ENCODE measurements around the gene CEP44. TPM values are rescaled to one million over a fixed set of nuclear protein-coding genes. Genes with fewer than 3 reads are reported as not detected.

CEP44 gene
- total RNA-seq, 1 donor from 2014 or later: 19.1 TPM

DNA sequence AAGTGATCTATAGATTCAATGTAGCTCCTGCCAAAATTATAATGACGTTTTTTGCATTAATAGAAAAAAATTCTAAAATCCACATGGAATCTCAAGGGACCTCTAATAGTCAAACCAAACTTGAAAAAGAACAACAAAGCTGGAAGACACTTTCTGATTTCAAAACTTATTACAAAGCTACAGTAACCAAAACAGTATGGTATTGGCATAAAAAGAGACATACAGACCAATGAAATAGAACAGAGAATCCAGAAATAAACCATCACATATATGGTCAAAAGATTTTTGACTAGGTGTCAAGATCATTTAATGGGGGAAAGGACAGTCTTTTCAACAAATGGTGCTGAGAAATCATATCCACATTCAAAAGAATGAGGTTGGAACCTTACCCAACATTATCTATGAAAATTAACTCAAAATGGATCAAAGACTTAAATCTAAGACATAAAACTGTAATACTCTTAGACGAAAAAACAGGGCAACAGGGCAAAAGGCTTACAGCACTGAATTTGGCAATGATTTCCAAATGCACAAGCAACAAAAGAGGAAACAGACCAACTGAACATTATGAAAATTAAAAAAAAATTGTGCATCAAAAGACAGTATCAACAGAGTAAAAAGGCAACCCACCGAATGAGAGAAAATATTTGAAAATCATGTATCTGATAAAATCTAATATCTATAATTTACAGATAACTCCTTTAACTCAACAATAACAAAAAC, 4.1 kb upstream of the CEP44 start:
- peaks cover 17% of the 10 kb centered on the region for H3K36me3 Mint-ChIP-seq
- H3K4me1 Mint-ChIP-seq (ENCODE audit: unreplicated experiment): peaks cover 10% of the 10 kb centered on the region
- no peak overlapping the region for H3K4me3 Mint-ChIP-seq
- H3K9me3 Mint-ChIP-seq: no peaks in the 10 kb centered on the region
- no peak for DNase-seq (ENCODE audit: extremely low spot score, unreplicated experiment)
- TF ChIP-seq, protein P1, sequence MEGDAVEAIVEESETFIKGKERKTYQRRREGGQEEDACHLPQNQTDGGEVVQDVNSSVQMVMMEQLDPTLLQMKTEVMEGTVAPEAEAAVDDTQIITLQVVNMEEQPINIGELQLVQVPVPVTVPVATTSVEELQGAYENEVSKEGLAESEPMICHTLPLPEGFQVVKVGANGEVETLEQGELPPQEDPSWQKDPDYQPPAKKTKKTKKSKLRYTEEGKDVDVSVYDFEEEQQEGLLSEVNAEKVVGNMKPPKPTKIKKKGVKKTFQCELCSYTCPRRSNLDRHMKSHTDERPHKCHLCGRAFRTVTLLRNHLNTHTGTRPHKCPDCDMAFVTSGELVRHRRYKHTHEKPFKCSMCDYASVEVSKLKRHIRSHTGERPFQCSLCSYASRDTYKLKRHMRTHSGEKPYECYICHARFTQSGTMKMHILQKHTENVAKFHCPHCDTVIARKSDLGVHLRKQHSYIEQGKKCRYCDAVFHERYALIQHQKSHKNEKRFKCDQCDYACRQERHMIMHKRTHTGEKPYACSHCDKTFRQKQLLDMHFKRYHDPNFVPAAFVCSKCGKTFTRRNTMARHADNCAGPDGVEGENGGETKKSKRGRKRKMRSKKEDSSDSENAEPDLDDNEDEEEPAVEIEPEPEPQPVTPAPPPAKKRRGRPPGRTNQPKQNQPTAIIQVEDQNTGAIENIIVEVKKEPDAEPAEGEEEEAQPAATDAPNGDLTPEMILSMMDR (conservative IDR thresholded peaks at IDR 0.05): no peak
- H3K27me3 Mint-ChIP-seq: no peaks in the 10 kb centered on the region
- H3K27ac Mint-ChIP-seq: no peak overlapping the region

DNA sequence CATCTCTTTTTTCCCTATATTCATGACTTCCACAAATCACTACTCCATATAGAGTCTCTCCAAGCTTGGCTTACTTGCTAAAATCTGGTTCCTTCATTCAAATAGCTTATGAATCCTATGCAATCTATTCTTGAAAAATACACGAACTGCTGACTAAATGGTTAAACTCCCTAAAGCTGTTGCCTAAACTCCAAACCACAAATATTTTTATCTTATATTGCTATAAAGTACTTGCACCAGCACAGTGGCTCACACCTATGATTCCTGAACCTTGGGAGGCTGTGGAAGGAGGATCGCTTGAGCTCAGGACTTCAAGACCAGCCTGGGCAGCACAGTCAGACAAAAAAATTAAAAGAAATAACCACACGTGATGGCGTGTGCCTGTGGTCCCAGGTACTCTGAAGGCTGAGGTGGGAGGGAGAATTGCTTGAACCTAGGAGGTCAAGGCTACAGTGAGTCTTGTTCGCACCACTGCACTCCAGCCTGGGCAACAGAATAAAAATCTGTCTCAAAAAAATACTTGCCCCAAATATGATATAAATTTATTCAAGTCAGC, 2.5 kb upstream of the CEP44 start:
- TF ChIP-seq, protein P1 (conservative IDR thresholded peaks at IDR 0.05): no peak
- H3K4me3 Mint-ChIP-seq: peak overlapping the region; percentile 70
- H3K36me3 Mint-ChIP-seq: peaks cover 17% of the 10 kb centered on the region

DNA sequence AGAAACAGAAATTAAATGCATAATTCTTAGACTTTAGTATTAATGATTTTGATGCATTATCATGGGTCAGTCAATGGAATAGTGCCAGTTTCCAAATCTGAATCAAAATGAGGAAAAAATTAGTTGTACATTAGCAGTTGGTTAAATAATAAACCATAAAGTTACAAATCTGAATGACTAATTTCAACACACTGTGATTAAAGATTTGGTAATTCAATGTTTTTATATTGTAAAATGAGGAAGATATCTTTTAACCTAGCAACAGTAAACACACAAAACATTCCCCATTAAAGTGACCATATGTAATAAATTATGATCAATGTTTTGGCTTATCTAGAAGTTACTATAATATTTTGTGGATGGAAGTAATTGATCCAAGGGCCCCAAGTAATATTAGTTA, 1.8 kb upstream of the CEP44 start:
- Mint-ChIP-seq H3K9me3 (no peaks in the 10 kb centered on the region), H3K4me3 (peak overlapping the region; percentile 100), H3K27me3 (no peaks in the 10 kb centered on the region), H3K4me1 (ENCODE audit: unreplicated experiment) (peaks cover 14% of the 10 kb centered on the region), H3K36me3 (peaks cover 17% of the 10 kb centered on the region), H3K27ac (peak overlapping the region; percentile 100)
- no peak for DNase-seq (ENCODE audit: extremely low spot score, unreplicated experiment)
- TF ChIP-seq, protein P1 (conservative IDR thresholded peaks at IDR 0.05): no peak

More for the DNA sequence above, 2.5 kb upstream of the CEP44 start:
- no peak for DNase-seq (ENCODE audit: extremely low spot score, unreplicated experiment)
- peaks cover 14% of the 10 kb centered on the region for H3K4me1 Mint-ChIP-seq (ENCODE audit: unreplicated experiment)
- no peak overlapping the region for H3K27ac Mint-ChIP-seq
- H3K27me3 Mint-ChIP-seq: no peaks in the 10 kb centered on the region
- H3K9me3 Mint-ChIP-seq: no peaks in the 10 kb centered on the region

DNA sequence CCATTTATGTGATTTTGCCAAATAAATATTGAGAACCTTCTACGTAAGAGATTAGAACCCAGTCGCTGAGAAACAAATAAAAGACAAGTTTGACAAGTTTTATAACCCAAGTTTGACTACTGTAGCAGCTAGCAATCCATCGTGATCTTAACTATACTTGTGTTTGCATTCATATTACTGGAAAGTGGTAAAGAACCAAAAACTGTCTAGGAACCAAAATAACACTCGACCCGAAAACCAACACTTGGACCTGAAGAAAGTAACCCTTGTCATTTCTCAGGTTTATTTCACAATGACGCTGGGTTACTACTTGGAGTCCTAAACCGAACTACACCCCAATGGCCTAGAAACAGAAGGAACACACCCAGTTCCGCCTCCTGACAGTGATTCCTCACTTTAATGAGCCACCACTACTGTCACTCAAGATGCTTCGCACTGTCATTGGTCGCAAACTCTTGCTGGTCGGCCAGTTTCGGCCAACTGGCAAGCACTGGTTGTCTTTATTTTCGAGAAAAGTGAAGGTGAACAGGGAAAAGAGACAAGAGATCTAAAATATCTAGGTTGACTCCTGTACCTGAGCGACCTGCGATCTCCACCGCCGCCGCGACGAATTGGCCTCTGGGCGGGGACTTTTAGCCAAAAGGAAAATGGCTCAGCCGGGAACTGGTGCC, 740 bp upstream of the CEP44 start:
- Mint-ChIP-seq H3K36me3 (peaks cover 17% of the 10 kb centered on the region), H3K4me3 (peak overlapping the region; percentile 100), H3K27ac (peak overlapping the region; percentile 100), H3K9me3 (no peaks in the 10 kb centered on the region), H3K27me3 (no peaks in the 10 kb centered on the region), H3K4me1 (ENCODE audit: unreplicated experiment) (peaks cover 14% of the 10 kb centered on the region)
- no peak for DNase-seq (ENCODE audit: extremely low spot score, unreplicated experiment)
- TF ChIP-seq, protein P1 (conservative IDR thresholded peaks at IDR 0.05): peak; percentile 33

DNA sequence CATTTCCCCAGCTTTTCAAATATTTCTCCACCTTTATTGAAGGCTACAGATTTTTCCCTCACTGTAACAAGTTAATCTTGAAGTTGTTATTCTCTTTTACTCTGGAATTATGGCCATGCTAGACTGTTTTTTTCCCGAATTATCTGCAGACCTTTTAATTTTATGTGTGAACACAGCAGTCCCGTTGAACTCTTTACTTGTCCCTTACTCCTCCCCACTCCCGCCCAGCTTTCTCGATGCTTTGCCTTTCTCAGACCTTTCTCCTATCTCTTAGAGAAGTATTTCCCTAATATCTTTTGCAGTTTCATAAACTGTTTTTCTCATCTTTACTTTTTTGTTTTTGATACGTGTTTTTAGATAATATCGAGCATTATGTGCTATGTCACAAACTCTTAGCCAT, 776 bp downstream of the CEP44 start:
- TF ChIP-seq, protein P1 (conservative IDR thresholded peaks at IDR 0.05): no peak
- Mint-ChIP-seq H3K27ac (peak overlapping the region; percentile 100), H3K36me3 (peaks cover 11% of the 10 kb centered on the region), H3K27me3 (no peaks in the 10 kb centered on the region), H3K4me1 (ENCODE audit: unreplicated experiment) (peaks cover 14% of the 10 kb centered on the region), H3K9me3 (no peaks in the 10 kb centered on the region), H3K4me3 (peak overlapping the region; percentile 100)
- DNase-seq (ENCODE audit: extremely low spot score, unreplicated experiment): no peak

Data from type B pancreatic cell (in vitro differentiated cells).